Measurements from ENCODE around the gene NR1H3. TPM values are rescaled to one million over a fixed set of nuclear protein-coding genes. Genes with fewer than 3 reads are reported as not detected.
A peak's percentile ranks its signal among the peaks of the same experiment; 100 is the strongest.

NR1H3 gene
- total and polyA plus RNA-seq, 10 of the 15 experiments (the other 5 are each of a cell fraction or from before 2014, with no cell fraction given), result 2.6 to 8.9 (median 4.5) TPM

- Histone ChIP-seq H4K20me1 (ENCODE audit: control insufficient read depth, insufficient read depth) (no peaks in the 10 kb centered on the region), H3K79me2 (ENCODE audit: control insufficient read depth, insufficient read depth, low read length) (no peaks in the 10 kb centered on the region), H3K4me1 (ENCODE audit: control insufficient read depth, insufficient read depth, low read length) (no peaks in the 10 kb centered on the region), H3K9me3 (replicated peaks; ENCODE audit: control insufficient read depth, insufficient read depth, low read length) (no peaks in the 10 kb centered on the region), H3K4me3 (no peak overlapping the region), H3K27me3 (replicated peaks in 1 of 2; ENCODE audit: control insufficient read depth in 2 of 2, insufficient read depth in 2 of 2, low read length in 1 of 2) (no peaks in the 10 kb centered on the region), H3K27ac (ENCODE audit: control insufficient read depth, insufficient read depth) (no peak overlapping the region), H3K9ac (ENCODE audit: control insufficient read depth, insufficient read depth, low read length) (no peak overlapping the region), H3K36me3 (ENCODE audit: control insufficient read depth in 2 of 2, insufficient read depth in 2 of 2, low read length in 1 of 2) (peaks cover 32 to 37% of the 10 kb centered on the region in 2 experiments), H2AFZ (ENCODE audit: control insufficient read depth, low read depth, low read length) (no peak overlapping the region), H3K4me2 (ENCODE audit: control insufficient read depth, insufficient read depth) (no peak overlapping the region)
- ChIA-PET RAD21 (ENCODE audit: unreplicated experiment) (no interaction called here), POLR2A (no interaction called here), SMC1A (ENCODE audit: uncharacterized antibody, unreplicated experiment) (no interaction called here), CTCF (no interaction called here)
- intact Hi-C loops (cut with micrococcal nuclease; ENCODE audit: unreplicated experiment), result no loop called here
- TF ChIP-seq TAF1 (IDR thresholded peaks at IDR 0.05; ENCODE audit: borderline replicate concordance, low read depth, low read length), result no peak
- TF ChIP-seq NFIC (IDR thresholded peaks at IDR 0.05; ENCODE audit: low read depth, low read length), result no peak
- TF ChIP-seq PKNOX1 (IDR thresholded peaks at IDR 0.05), result no peak
- no peak for DNase-seq (ENCODE audit: low read depth, low spot score)
- BruUV-seq (replicated peaks), result TSS peak; percentile 12
- 96% methylated on average over 15 of the region's 15 CpGs for WGBS (ENCODE audit: insufficient coverage, insufficient replicate concordance, low lambda C conversion rate, missing lambda C conversion rate)
- no peak for FAIRE-seq
- in situ Hi-C loops (cut with MboI), result no loop called here
- no peak for ATAC-seq
Observed at GRCh38 chr11:47289856-47290255, 32.1 kb downstream of the NR1H3 start.

DNA sequence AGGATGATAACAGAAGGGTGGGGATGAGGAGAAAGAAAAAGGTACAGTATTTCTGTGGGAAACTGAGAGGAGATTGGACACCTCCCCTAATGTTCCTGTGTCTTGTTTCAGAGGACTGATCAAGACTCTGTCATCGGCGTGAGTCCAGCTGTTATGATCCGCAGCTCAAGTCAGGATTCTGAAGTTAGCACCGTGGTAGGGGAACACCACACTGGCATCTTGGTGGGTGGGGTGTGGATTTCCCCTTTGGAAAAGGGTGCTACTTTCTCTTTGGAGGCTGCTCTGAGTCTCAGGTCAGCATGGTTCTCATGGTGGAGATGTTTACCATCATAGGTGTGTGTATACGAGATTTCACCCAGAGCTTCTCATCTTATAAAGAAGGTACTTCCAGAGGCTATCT lies 37.6 kb downstream of the NR1H3 start:
- Histone ChIP-seq H3K9ac (ENCODE audit: control insufficient read depth, insufficient read depth, low read length) (no peak overlapping the region), H3K79me2 (ENCODE audit: control insufficient read depth, insufficient read depth, low read length) (no peaks in the 10 kb centered on the region), H2AFZ (ENCODE audit: control insufficient read depth, low read depth, low read length) (no peak overlapping the region), H3K27ac (ENCODE audit: control insufficient read depth, insufficient read depth) (no peak overlapping the region), H3K27me3 (replicated peaks in 1 of 2; ENCODE audit: control insufficient read depth in 2 of 2, insufficient read depth in 2 of 2, low read length in 1 of 2) (no peaks in the 10 kb centered on the region), H4K20me1 (ENCODE audit: control insufficient read depth, insufficient read depth) (no peaks in the 10 kb centered on the region), H3K36me3 (ENCODE audit: control insufficient read depth in 2 of 2, insufficient read depth in 2 of 2, low read length in 1 of 2) (peaks cover 9 to 28% of the 10 kb centered on the region in 2 experiments), H3K9me3 (replicated peaks; ENCODE audit: control insufficient read depth, insufficient read depth, low read length) (no peaks in the 10 kb centered on the region; the same call in 2 of the 3 replicates), H3K4me3 (no peak overlapping the region), H3K4me1 (ENCODE audit: control insufficient read depth, insufficient read depth, low read length) (no peaks in the 10 kb centered on the region), H3K4me2 (ENCODE audit: control insufficient read depth, insufficient read depth) (no peak overlapping the region)
- RAD21 ChIA-PET (ENCODE audit: unreplicated experiment), result interaction anchor here (0.6 kb wide), 1 partner anchor 60 kb away, joined by 3 read pairs; no protein-coding TSS in a partner anchor
- in situ Hi-C loops (cut with MboI) (no loop called here), intact Hi-C loops (cut with micrococcal nuclease; ENCODE audit: unreplicated experiment) (no loop called here)
- SMC1A ChIA-PET (ENCODE audit: uncharacterized antibody, unreplicated experiment), result interaction anchor here (2.5 kb wide), 1 partner anchor 22 kb away, joined by 6 read pairs; no protein-coding TSS in a partner anchor
- TF ChIP-seq, protein P1, sequence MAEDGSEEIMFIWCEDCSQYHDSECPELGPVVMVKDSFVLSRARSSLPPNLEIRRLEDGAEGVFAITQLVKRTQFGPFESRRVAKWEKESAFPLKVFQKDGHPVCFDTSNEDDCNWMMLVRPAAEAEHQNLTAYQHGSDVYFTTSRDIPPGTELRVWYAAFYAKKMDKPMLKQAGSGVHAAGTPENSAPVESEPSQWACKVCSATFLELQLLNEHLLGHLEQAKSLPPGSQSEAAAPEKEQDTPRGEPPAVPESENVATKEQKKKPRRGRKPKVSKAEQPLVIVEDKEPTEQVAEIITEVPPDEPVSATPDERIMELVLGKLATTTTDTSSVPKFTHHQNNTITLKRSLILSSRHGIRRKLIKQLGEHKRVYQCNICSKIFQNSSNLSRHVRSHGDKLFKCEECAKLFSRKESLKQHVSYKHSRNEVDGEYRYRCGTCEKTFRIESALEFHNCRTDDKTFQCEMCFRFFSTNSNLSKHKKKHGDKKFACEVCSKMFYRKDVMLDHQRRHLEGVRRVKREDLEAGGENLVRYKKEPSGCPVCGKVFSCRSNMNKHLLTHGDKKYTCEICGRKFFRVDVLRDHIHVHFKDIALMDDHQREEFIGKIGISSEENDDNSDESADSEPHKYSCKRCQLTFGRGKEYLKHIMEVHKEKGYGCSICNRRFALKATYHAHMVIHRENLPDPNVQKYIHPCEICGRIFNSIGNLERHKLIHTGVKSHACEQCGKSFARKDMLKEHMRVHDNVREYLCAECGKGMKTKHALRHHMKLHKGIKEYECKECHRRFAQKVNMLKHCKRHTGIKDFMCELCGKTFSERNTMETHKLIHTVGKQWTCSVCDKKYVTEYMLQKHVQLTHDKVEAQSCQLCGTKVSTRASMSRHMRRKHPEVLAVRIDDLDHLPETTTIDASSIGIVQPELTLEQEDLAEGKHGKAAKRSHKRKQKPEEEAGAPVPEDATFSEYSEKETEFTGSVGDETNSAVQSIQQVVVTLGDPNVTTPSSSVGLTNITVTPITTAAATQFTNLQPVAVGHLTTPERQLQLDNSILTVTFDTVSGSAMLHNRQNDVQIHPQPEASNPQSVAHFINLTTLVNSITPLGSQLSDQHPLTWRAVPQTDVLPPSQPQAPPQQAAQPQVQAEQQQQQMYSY (CRISPR knock-in tag; IDR thresholded peaks at IDR 0.05), result no peak
- TF ChIP-seq ATF3 (IDR thresholded peaks at IDR 0.05; ENCODE audit: borderline replicate concordance, extremely low read depth, low read depth, low read length) (no peak), PML (IDR thresholded peaks at IDR 0.05; ENCODE audit: low read length) (no peak), YBX1 (IDR thresholded peaks at IDR 0.05) (no peak), KAT2A (conservative IDR thresholded peaks at IDR 0.05; ENCODE audit: control insufficient read depth, low read depth, low read length) (no peak), ZNF217 (IDR thresholded peaks at IDR 0.05) (no peak), HDGF (IDR thresholded peaks at IDR 0.05) (no peak), RBBP5 (conservative IDR thresholded peaks at IDR 0.05) (no peak)
- FAIRE-seq (no peak), ATAC-seq (no peak), DNase-seq (ENCODE audit: low read depth, low spot score) (no peak)
- 96% methylated on average over 5 of the region's 5 CpGs for WGBS (ENCODE audit: insufficient coverage, insufficient replicate concordance, low lambda C conversion rate, missing lambda C conversion rate)
- BruUV-seq (replicated peaks), result no TSS peak
- POLR2A ChIA-PET, result interaction anchor here (0.5 kb wide), 1 partner anchor 243 kb away, joined by 3 read pairs; no protein-coding TSS in a partner anchor
- CTCF ChIA-PET, result no interaction called here

All from GM12878 (cell line).